AG09309 (cell line): ENCODE measurements around the gene UBE2U.

Experiments
- DNase-seq: peaks from one replicate; pipeline ENCODE4 v3.0.0-alpha.2; 2010; ENCODE audit warnings: low read depth
- H3K4me3 ChIP-seq: 2 replicates; pipeline ENCODE4 v1.5.1; 2011; ENCODE audit warnings: mild to moderate bottlenecking, low read depth, low read length, moderate library complexity; ENCODE audit not compliant: control insufficient read depth
- TF ChIP-seq, protein P1 (sequence below): IDR thresholded peaks from 2 replicates; pipeline ENCODE4 v1.5.1; 2011; ENCODE audit warnings: mild to moderate bottlenecking, low read depth, low read length, inconsistent platforms; ENCODE audit not compliant: insufficient read depth, control insufficient read depth; ENCODE audit errors: missing control alignments

UBE2U gene

GRCh38 chr1:64163970-64164369, 39.5 kb upstream of the UBE2U start:
- peak; percentile 18 for DNase-seq
- TF ChIP-seq, protein P1, sequence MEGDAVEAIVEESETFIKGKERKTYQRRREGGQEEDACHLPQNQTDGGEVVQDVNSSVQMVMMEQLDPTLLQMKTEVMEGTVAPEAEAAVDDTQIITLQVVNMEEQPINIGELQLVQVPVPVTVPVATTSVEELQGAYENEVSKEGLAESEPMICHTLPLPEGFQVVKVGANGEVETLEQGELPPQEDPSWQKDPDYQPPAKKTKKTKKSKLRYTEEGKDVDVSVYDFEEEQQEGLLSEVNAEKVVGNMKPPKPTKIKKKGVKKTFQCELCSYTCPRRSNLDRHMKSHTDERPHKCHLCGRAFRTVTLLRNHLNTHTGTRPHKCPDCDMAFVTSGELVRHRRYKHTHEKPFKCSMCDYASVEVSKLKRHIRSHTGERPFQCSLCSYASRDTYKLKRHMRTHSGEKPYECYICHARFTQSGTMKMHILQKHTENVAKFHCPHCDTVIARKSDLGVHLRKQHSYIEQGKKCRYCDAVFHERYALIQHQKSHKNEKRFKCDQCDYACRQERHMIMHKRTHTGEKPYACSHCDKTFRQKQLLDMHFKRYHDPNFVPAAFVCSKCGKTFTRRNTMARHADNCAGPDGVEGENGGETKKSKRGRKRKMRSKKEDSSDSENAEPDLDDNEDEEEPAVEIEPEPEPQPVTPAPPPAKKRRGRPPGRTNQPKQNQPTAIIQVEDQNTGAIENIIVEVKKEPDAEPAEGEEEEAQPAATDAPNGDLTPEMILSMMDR: peak; percentile 74
- H3K4me3 ChIP-seq: no peak overlapping the region

- TF ChIP-seq, protein P1: no peak
Measured at GRCh38 chr1:64166629-64167028, 36.8 kb upstream of the UBE2U start.

DNA sequence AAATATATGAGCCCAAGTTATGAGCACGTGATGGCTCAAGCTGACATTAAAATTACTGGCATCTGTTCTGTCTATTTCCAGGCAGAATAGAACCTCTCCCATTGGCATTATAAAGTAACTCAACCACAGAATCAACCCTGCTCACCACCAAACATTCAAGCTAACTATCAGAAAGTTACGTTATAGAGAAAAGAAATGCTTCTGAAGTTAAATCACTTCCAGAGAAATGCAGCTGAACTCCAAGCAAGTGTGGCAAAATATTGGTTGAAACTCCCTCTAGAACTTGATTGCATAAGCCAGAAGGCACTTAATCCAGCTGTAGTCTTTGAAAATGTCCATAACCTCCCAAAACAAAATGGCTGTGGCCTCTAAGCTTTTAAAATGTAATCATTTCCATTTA, 36.2 kb upstream of the UBE2U start:
- TF ChIP-seq, protein P1: no peak
- peak; percentile 65 for DNase-seq

More at GRCh38 chr1:64166629-64167028, 36.8 kb upstream of the UBE2U start:
- no peak overlapping the region for H3K4me3 ChIP-seq
- DNase-seq: no peak

DNA sequence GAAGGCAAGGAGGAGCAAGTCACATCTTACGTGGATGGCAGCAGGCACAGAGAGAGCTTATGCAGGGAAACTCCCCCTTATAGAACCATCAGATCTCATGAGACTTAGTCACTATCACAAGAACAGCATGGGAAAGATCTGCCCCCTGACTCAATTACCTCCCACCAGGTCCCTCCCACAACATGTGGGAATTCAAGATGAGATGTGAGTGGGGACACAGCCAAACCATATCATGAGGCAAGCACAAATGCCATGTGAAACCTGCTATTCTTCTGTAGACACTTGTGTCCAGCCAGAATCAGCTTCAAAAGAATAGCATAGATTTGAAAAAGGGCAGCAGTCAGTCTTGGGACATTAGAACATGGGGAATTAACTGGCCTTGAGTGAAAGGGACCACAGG, 32.2 kb upstream of the UBE2U start:
- TF ChIP-seq, protein P1: no peak
- no peak for DNase-seq
- H3K4me3 ChIP-seq: no peak overlapping the region

More for the DNA sequence above, 36.2 kb upstream of the UBE2U start:
- H3K4me3 ChIP-seq: no peak overlapping the region

DNA sequence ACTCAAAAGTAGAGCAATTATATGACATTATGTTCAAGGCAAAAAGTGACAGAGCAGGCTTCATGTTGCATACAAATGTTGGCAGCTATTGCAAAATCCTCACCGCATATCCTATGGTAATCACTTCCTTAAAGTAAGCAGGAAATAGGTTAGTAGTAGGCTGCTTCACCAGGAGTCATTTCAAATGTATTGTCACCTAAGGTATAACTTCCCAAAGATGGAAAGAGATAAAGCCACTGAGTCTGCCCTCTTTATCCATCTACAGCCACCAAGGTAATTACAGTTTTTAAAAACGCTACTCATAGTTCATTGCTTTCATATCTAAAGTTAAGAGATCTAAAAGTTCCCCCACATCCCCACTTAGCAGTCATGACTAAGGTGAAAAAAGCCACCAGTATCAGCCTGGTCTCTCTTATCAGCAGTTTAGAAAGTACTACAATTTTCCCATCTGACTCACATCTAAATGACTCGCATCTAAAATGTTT, 31.6 kb upstream of the UBE2U start:
- peak; percentile 10 for DNase-seq
- H3K4me3 ChIP-seq: no peak overlapping the region
- TF ChIP-seq, protein P1: no peak

DNA sequence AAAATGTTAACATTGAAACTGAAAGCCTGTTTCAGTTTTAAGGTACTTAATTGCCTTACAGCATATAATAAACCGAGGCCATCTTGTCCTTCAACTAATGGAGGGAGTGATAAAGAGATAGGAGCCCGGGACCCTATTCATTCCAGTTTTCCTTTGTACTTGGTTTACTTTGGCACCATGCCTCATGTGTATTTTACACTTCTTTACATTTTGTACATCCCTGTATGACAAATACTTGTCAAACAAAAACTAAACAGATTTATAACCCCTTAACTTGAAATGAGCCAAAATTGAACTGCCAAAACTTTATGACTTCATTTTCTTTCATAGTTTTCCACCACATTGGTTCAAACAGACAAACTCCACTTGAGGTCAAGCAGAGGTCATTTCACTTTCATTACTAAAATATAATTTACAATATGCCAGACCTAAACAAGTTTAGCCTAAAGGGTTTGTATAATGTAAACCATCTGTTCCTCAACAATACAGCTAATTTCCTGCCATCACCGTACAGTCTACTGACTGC, 30.9 kb upstream of the UBE2U start:
- DNase-seq: peak; percentile 5
- TF ChIP-seq, protein P1: no peak

GRCh38 chr1:64173336-64173940, 30.0 kb upstream of the UBE2U start:
- H3K4me3 ChIP-seq: no peak overlapping the region
- DNase-seq: no peak
- TF ChIP-seq, protein P1: no peak

More for the DNA sequence above, 30.9 kb upstream of the UBE2U start:
- H3K4me3 ChIP-seq: no peak overlapping the region
